Subcutaneous adipose tissue (tissue), 4 donors: ENCODE data around the gene SRF. TPM values are rescaled to one million over a fixed set of nuclear protein-coding genes. Genes with fewer than 3 reads are reported as not detected.

Source experiments
- CTCF ChIP-seq: fragments of 450-650 bp; IDR thresholded peaks from one replicate; pipeline ENCODE4 v1.5.1; 2016; ENCODE audit warnings: low read depth, mild to moderate bottlenecking, control low read depth, antibody characterized with exemption, moderate library complexity
- total RNA-seq, 4 donors: library from RNA; depleted of rRNA; stranded (reverse); fragments of >200 nt; gene quantifications; one replicate each; pipeline ENCODE4 v1.1.0, GENCODE V29; 2016

SRF gene
- total RNA-seq, 4 donors from 2014 or later: 8.5 to 22.8 (median 10.6) TPM

GRCh38 chr6:43143235-43144128 is 27.6 kb upstream of the SRF start:
- TF ChIP-seq CTCF: no peak

- TF ChIP-seq CTCF: no peak
Observed at GRCh38 chr6:43144879-43145278, 26.2 kb upstream of the SRF start.

- TF ChIP-seq CTCF: no peak
Observed at GRCh38 chr6:43146261-43146660, 24.8 kb upstream of the SRF start.

GRCh38 chr6:43146709-43147688 is 24.1 kb upstream of the SRF start:
- TF ChIP-seq CTCF: no peak

GRCh38 chr6:43147691-43148477 is 23.2 kb upstream of the SRF start:
- no peak for TF ChIP-seq CTCF

- no peak for TF ChIP-seq CTCF
Observed at GRCh38 chr6:43149265-43149664, 21.8 kb upstream of the SRF start.
